Mesenchymal stem cell (in vitro differentiated cells and primary cell): ENCODE measurements around the gene MKKS.
A peak's percentile ranks its signal among the peaks of the same experiment; 100 is the strongest.

Source experiments
- DNase-seq: peaks from one replicate; pipeline ENCODE4 v3.0.0-alpha.2; 2013
- H2AFZ ChIP-seq: one replicate; pipeline ENCODE4 v1.6.1; 2013; ENCODE audit warnings: low read depth, mild to moderate bottlenecking, control low read depth, inconsistent platforms, low read length, moderate library complexity
- H2AK5ac ChIP-seq: 2 replicates; pipeline ENCODE4 v1.6.1; 2013; ENCODE audit warnings: low read length, moderate library complexity, mild to moderate bottlenecking, inconsistent platforms; ENCODE audit not compliant: severe bottlenecking
- H2BK120ac ChIP-seq: one replicate; pipeline ENCODE4 v1.6.1; 2013; ENCODE audit warnings: low read depth, mild to moderate bottlenecking, inconsistent platforms, low read length, moderate library complexity
- H2BK12ac ChIP-seq, 2 experiments: one replicate each; pipeline ENCODE4 v1.6.1; 2013; ENCODE audit warnings: inconsistent platforms in 2 of 2, low read length in 2 of 2, mild to moderate bottlenecking in 2 of 2, moderate library complexity in 2 of 2, control low read depth in 1 of 2
- H2BK15ac ChIP-seq: one replicate; pipeline ENCODE4 v1.6.1; 2013; ENCODE audit warnings: mild to moderate bottlenecking, low read depth, inconsistent platforms; ENCODE audit not compliant: poor library complexity, severe bottlenecking
- H2BK5ac ChIP-seq: 2 replicates; pipeline ENCODE4 v1.6.1; 2013; ENCODE audit warnings: low read depth, mild to moderate bottlenecking, low read length, control low read depth, inconsistent platforms; ENCODE audit not compliant: poor library complexity, severe bottlenecking
- H3K14ac ChIP-seq, 2 experiments: one replicate each; pipeline ENCODE4 v1.6.1; 2013; ENCODE audit warnings: inconsistent platforms in 2 of 2, low read length in 2 of 2, control low read depth in 1 of 2, mild to moderate bottlenecking in 1 of 2, moderate library complexity in 1 of 2
- H3K18ac ChIP-seq, 2 experiments: one replicate each; pipeline ENCODE4 v1.6.1; 2013; ENCODE audit warnings: inconsistent platforms in 2 of 2, low read length in 2 of 2, control low read depth in 1 of 2, low read depth in 1 of 2, mild to moderate bottlenecking in 1 of 2
- H3K23ac ChIP-seq, 2 experiments: one replicate each; pipeline ENCODE4 v1.6.1; 2013; ENCODE audit warnings: inconsistent platforms in 2 of 2, low read length in 2 of 2, mild to moderate bottlenecking in 2 of 2, moderate library complexity in 2 of 2, control low read depth in 1 of 2
- H3K27ac ChIP-seq: 2 replicates; pipeline ENCODE4 v1.5.1; 2013; ENCODE audit warnings: mild to moderate bottlenecking, moderate library complexity, low read length, control low read depth, inconsistent platforms; ENCODE audit not compliant: poor library complexity, severe bottlenecking
- H3K27me3 ChIP-seq, 2 experiments: 2 replicates each; pipeline versions ENCODE4 v1.6.1 to v1.7.0; 2013; ENCODE audit warnings: low read length in 2 of 2, mild to moderate bottlenecking in 2 of 2, moderate library complexity in 2 of 2, control low read depth in 1 of 2, inconsistent platforms in 1 of 2; ENCODE audit not compliant: control insufficient read depth in 1 of 2, insufficient read depth in 1 of 2
- H3K36me3 ChIP-seq, 2 experiments: 2 replicates each; pipeline versions ENCODE4 v1.6.1 to v1.7.0; 2013; ENCODE audit warnings: low read length in 2 of 2, control low read depth in 1 of 2, inconsistent platforms in 1 of 2, low read depth in 1 of 2, mild to moderate bottlenecking in 1 of 2; ENCODE audit not compliant: insufficient read depth in 2 of 2, control insufficient read depth in 1 of 2
- H3K4ac ChIP-seq, 2 experiments: one replicate each; pipeline ENCODE4 v1.6.1; 2013; ENCODE audit warnings: inconsistent platforms in 2 of 2, low read length in 2 of 2, mild to moderate bottlenecking in 2 of 2, moderate library complexity in 2 of 2, control low read depth in 1 of 2, low read depth in 1 of 2
- H3K4me1 ChIP-seq: 2 replicates; pipeline ENCODE4 v1.6.1; 2013; ENCODE audit warnings: low read depth, low read length, control low read depth; ENCODE audit not compliant: control insufficient read depth, insufficient read depth
- H3K4me2 ChIP-seq: 2 replicates; pipeline ENCODE4 v1.6.1; 2013; ENCODE audit warnings: low read length, mild to moderate bottlenecking, inconsistent platforms; ENCODE audit not compliant: poor library complexity, severe bottlenecking
- H3K4me3 ChIP-seq, 2 experiments: 2 replicates each; pipeline versions ENCODE4 v1.5.1 to v1.7.0; 2013; ENCODE audit warnings: low read length in 2 of 2, mild to moderate bottlenecking in 2 of 2, control low read depth in 1 of 2, low read depth in 1 of 2; ENCODE audit not compliant: insufficient read depth in 1 of 2
- H3K79me1 ChIP-seq: replicated peaks from 2 replicates; pipeline ENCODE4 v1.6.1; 2013; ENCODE audit warnings: mild to moderate bottlenecking, control low read depth, low read length, inconsistent platforms; ENCODE audit not compliant: poor library complexity, severe bottlenecking
- H3K9ac ChIP-seq: 2 replicates; pipeline ENCODE4 v1.7.0; 2013; ENCODE audit warnings: mild to moderate bottlenecking, low read length, moderate library complexity
- H3K9me3 ChIP-seq: 2 replicates; pipeline ENCODE4 v1.7.0; 2013; ENCODE audit warnings: mild to moderate bottlenecking, low read length; ENCODE audit not compliant: control insufficient read depth
- H4K8ac ChIP-seq: one replicate; pipeline ENCODE4 v1.6.1; 2013; ENCODE audit warnings: inconsistent platforms, mild to moderate bottlenecking, low read length, moderate library complexity
- H4K91ac ChIP-seq: one replicate; pipeline ENCODE4 v1.6.1; 2013; ENCODE audit warnings: mild to moderate bottlenecking, low read length, inconsistent platforms
- WGBS: methylation state at CpG from one replicate; pipeline ENCODE4 v1.1.7; 2013; ENCODE audit warnings: mixed read lengths; 5-methylcytosine and 5-hydroxymethylcytosine counted together

MKKS gene

DNA sequence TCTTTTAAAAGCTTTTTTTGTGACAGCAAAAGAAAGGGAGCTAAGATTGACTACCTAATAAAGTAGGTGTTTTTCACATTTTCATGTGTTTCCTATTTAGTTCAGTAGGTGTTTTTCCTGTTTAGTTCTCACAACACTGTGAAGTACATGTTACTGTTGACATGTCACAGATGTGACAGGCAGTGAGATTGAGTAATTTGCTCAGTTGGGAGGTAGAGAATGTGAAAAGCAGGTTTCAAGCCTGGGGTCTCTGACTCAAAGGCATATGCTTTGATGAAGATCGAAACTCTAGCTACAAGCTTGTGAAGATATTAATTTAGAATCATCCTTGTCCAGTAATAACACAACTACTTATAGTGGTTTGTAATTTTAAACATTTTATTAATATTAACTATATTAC, 44.2 kb upstream of the MKKS start:
- Histone ChIP-seq H3K18ac (peak overlapping the region in 1 of 2 experiments; percentile 8), H2BK5ac (no peak overlapping the region), H3K9me3 (no peaks in the 10 kb centered on the region), H3K14ac (no peak overlapping the region), H2BK12ac (no peak overlapping the region), H3K23ac (no peak overlapping the region), H2AFZ (no peak overlapping the region), H3K4me3 (no peak overlapping the region), H3K4me1 (no peaks in the 10 kb centered on the region), H4K8ac (no peak overlapping the region), H3K79me1 (peaks cover 21% of the 10 kb centered on the region), H2BK15ac (no peak overlapping the region), H3K9ac (no peak overlapping the region), H3K27me3 (no peaks in the 10 kb centered on the region), H2AK5ac (no peak overlapping the region), H4K91ac (no peak overlapping the region), H2BK120ac (no peak overlapping the region), H3K36me3 (no peaks in the 10 kb centered on the region), H3K4me2 (no peak overlapping the region), H3K27ac (no peak overlapping the region), H3K4ac (no peak overlapping the region)
- DNase-seq: no peak
- WGBS: no CpG with 5 or more reads among the region's 1 CpG

DNA sequence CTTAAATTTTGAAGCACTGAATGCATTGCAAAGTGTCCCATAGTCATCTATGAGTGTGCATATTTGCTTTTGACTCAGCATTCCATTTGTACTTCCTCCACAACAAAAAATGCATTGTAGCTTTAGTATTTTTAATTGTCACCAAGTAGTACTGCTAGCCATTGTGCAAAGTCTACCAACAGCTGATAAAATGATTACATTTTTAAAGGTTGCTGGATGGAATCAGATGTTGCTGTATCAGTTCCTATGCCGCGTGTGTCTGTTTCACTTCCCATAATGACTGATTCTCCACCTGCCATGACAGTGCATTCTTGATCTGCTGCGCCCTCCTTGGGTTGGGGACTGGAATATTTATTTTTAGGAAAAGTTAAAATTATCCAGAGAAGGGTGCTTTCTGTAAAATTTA, 42.3 kb upstream of the MKKS start:
- no peaks in the 10 kb centered on the region for H3K4me1 ChIP-seq
- no peak overlapping the region for H2BK5ac ChIP-seq
- DNase-seq: no peak
- no peak overlapping the region for H3K9ac ChIP-seq
- no peaks in the 10 kb centered on the region for H3K27me3 ChIP-seq
- no peak overlapping the region for H4K91ac ChIP-seq
- no peak overlapping the region for H3K27ac ChIP-seq
- no peak overlapping the region for H4K8ac ChIP-seq
- no peak overlapping the region for H3K4me3 ChIP-seq
- WGBS: 100% methylated on average over 3 of the region's 3 CpGs
- H3K36me3 ChIP-seq: no peaks in the 10 kb centered on the region
- H2BK12ac ChIP-seq: no peak overlapping the region
- no peak overlapping the region for H2BK15ac ChIP-seq
- no peak overlapping the region for H2AK5ac ChIP-seq
- H3K9me3 ChIP-seq: no peaks in the 10 kb centered on the region
- no peak overlapping the region for H3K18ac ChIP-seq
- H3K79me1 ChIP-seq: peaks cover 23% of the 10 kb centered on the region
- no peak overlapping the region for H3K23ac ChIP-seq
- no peak overlapping the region for H3K4me2 ChIP-seq
- no peak overlapping the region for H3K4ac ChIP-seq
- no peak overlapping the region for H2BK120ac ChIP-seq
- H2AFZ ChIP-seq: no peak overlapping the region
- no peak overlapping the region for H3K14ac ChIP-seq

DNA sequence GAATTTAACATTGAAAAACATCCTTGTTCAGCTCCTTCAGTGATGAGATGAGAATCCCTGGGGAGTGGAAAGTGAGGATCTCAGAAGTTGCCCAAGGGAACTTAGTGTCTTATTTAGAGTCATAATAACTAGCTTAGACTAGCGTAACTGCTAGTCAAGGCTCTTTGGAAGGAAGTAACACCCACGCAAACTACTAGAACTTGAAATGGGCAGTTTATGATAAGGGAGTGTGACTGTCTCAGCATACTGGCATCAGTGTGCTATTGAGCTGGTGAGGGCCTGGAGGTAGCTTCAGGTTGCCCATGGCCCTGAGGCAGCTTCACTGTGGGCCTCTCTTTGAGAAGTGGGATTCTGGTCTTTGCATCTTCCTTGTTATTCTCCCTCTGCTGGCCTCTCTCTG, 41.2 kb upstream of the MKKS start:
- Histone ChIP-seq H3K23ac (no peak overlapping the region), H2BK5ac (no peak overlapping the region), H3K27ac (no peak overlapping the region), H3K79me1 (peaks cover 23% of the 10 kb centered on the region), H4K91ac (peak overlapping the region; percentile 25), H2BK120ac (no peak overlapping the region), H2AK5ac (no peak overlapping the region), H3K18ac (peak overlapping the region in 1 of 2 experiments; percentile 16), H3K27me3 (no peaks in the 10 kb centered on the region), H2BK15ac (no peak overlapping the region), H4K8ac (no peak overlapping the region), H3K9ac (no peak overlapping the region), H3K9me3 (no peaks in the 10 kb centered on the region), H2BK12ac (no peak overlapping the region), H3K36me3 (no peaks in the 10 kb centered on the region), H3K4me3 (no peak overlapping the region), H3K4me2 (no peak overlapping the region), H3K4ac (peak overlapping the region in 1 of 2 experiments; percentile 31), H3K4me1 (no peaks in the 10 kb centered on the region), H3K14ac (no peak overlapping the region), H2AFZ (no peak overlapping the region)
- no peak for DNase-seq
- 96% methylated on average over 2 of the region's 2 CpGs for WGBS

DNA sequence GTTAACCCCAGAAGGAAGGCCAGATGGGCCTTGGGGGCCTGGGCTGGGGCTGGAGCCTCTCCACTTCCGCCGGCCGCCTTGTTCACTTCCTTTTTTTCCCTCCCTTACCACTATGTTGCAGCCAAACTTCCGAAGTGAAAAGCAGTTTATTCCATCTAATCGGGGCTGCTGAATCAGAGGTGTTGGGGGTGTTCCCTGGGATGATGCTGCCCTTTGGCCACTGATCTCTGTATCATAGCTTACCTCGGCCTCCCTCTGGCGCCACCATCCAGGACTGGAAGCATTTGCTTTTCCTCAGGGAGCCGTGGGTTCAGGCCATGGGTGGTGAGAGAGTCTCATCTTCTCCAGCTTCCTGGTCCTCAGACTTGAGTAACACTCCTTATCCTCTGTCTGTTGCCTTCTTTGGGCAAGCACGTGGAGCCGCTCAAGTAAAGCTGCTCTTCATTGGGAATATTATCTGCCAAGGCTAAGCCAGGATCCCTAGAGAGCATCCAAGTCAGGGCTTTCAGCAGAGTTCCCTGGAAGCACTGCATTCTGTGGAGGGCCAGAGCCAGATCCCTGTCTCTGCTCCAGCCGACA, 40.7 kb upstream of the MKKS start:
- no peak overlapping the region for H4K8ac ChIP-seq
- peak overlapping the region; percentile 11 for H3K9ac ChIP-seq
- WGBS: 93% methylated on average over 11 of the region's 11 CpGs
- H2BK5ac ChIP-seq: no peak overlapping the region
- H2AK5ac ChIP-seq: no peak overlapping the region
- H3K9me3 ChIP-seq: no peaks in the 10 kb centered on the region
- no peak for DNase-seq
- no peak overlapping the region for H3K4me2 ChIP-seq
- H3K23ac ChIP-seq: no peak overlapping the region
- H3K14ac ChIP-seq: no peak overlapping the region
- H2AFZ ChIP-seq: no peak overlapping the region
- H3K4me1 ChIP-seq: no peaks in the 10 kb centered on the region
- no peaks in the 10 kb centered on the region for H3K27me3 ChIP-seq
- H3K4me3 ChIP-seq: no peak overlapping the region
- no peaks in the 10 kb centered on the region for H3K36me3 ChIP-seq
- H3K79me1 ChIP-seq: peaks cover 26% of the 10 kb centered on the region
- no peak overlapping the region for H3K27ac ChIP-seq
- no peak overlapping the region for H4K91ac ChIP-seq
- H2BK120ac ChIP-seq: no peak overlapping the region
- peak overlapping the region; percentile 26 for H2BK15ac ChIP-seq
- H2BK12ac ChIP-seq: peak overlapping the region in 1 of 2 experiments; percentile 49
- H3K18ac ChIP-seq: no peak overlapping the region
- H3K4ac ChIP-seq: no peak overlapping the region
